GM12891 (cell line): ENCODE measurements around the gene UBE3C.

ENCODE experiments used
- PAX5 ChIP-seq: IDR thresholded peaks from 2 replicates; pipeline ENCODE4 v1.6.1; 2011; ENCODE audit warnings: low read length, moderate library complexity, mild to moderate bottlenecking; ENCODE audit not compliant: insufficient read depth, severe bottlenecking
- POLR2A ChIP-seq: IDR thresholded peaks from 2 replicates; pipeline ENCODE4 v1.6.1; 2011; ENCODE audit warnings: low read depth, low read length, control low read depth
- POLR2AphosphoS5 ChIP-seq: IDR thresholded peaks from 2 replicates; pipeline ENCODE4 v1.6.1; 2011; ENCODE audit warnings: low read depth, low read length, control low read depth

GRCh38 chr7:157111311-157111710, 27.4 kb upstream of the UBE3C start:
- TF ChIP-seq POLR2AphosphoS5 (no peak), POLR2A (no peak), PAX5 (no peak)
